Stimulated activated CD4-positive, alpha-beta T cell treated with anti-CD3 and anti-CD28 coated beads, Interleukin-15, amount 100 ng/mL, for 1 hour (primary cell): ENCODE measurements around the gene RBPJ.

Source experiments
- DNase-seq, 2 donors: peaks; one replicate each; pipeline ENCODE4 v3.0.0-alpha.2; 2020; ENCODE audit warnings: low read depth in 1 of 2, low spot score in 1 of 2

The RBPJ gene

GRCh38 chr4:26412381-26413372 lies 91.9 kb downstream of the RBPJ start:
- no peak for DNase-seq

- no peak for DNase-seq
Measured at GRCh38 chr4:26413582-26413981, 92.8 kb downstream of the RBPJ start.

GRCh38 chr4:26418107-26418506 lies 97.3 kb downstream of the RBPJ start:
- no peak for DNase-seq

GRCh38 chr4:26418850-26419249 lies 98.0 kb downstream of the RBPJ start:
- DNase-seq: no peak

GRCh38 chr4:26420438-26420837 lies 99.6 kb downstream of the RBPJ start:
- DNase-seq: no peak

- no peak for DNase-seq
Measured at GRCh38 chr4:26420913-26421312, 100.1 kb downstream of the RBPJ start.

- no peak for DNase-seq
Measured at GRCh38 chr4:26424153-26424552, 103.3 kb downstream of the RBPJ start.

GRCh38 chr4:26424838-26425237 lies 104.0 kb downstream of the RBPJ start:
- no peak for DNase-seq

GRCh38 chr4:26425953-26426352 lies 105.1 kb downstream of the RBPJ start:
- DNase-seq: no peak

GRCh38 chr4:26426892-26427291 lies 106.1 kb downstream of the RBPJ start:
- no peak for DNase-seq

- no peak for DNase-seq
Measured at GRCh38 chr4:26429910-26430309, 109.1 kb downstream of the RBPJ start.

GRCh38 chr4:26431461-26432180 lies 110.8 kb downstream of the RBPJ start:
- DNase-seq: no peak

GRCh38 chr4:26432419-26432818 lies 111.6 kb downstream of the RBPJ start:
- no peak for DNase-seq

- DNase-seq: no peak
Measured at GRCh38 chr4:26433556-26433955, 112.7 kb downstream of the RBPJ start.

GRCh38 chr4:26434030-26434639 lies 113.3 kb downstream of the RBPJ start:
- no peak for DNase-seq

GRCh38 chr4:26441102-26441501 lies 120.3 kb downstream of the RBPJ start:
- no peak for DNase-seq

GRCh38 chr4:26441771-26442170 lies 121.0 kb downstream of the RBPJ start:
- DNase-seq: no peak

- no peak for DNase-seq
Measured at GRCh38 chr4:26447378-26447777, 126.6 kb downstream of the RBPJ start.

- no peak for DNase-seq
Measured at GRCh38 chr4:26450418-26450817, 129.6 kb downstream of the RBPJ start.

GRCh38 chr4:26451597-26451996 lies 130.8 kb downstream of the RBPJ start:
- DNase-seq: no peak

GRCh38 chr4:26452565-26453531 lies 132.0 kb downstream of the RBPJ start:
- DNase-seq: no peak
